Mucosa of rectum (tissue), 2 donors: Measurements from ENCODE around the gene FILIP1L.

Source experiments
- H3K27ac ChIP-seq, 2 donors: one replicate each; pipeline ENCODE4 v1.7.0; 2013; ENCODE audit warnings: inconsistent platforms in 2 of 2, low read depth in 2 of 2, low read length in 2 of 2
- H3K27me3 ChIP-seq, 2 donors: one replicate each; pipeline ENCODE4 v1.7.0; 2013; ENCODE audit warnings: low read length in 2 of 2; ENCODE audit not compliant: control insufficient read depth in 2 of 2, insufficient read depth in 2 of 2
- H3K36me3 ChIP-seq, 2 donors: one replicate each; pipeline ENCODE4 v1.7.0; 2013; ENCODE audit warnings: low read length in 2 of 2; ENCODE audit not compliant: control insufficient read depth in 2 of 2, insufficient read depth in 2 of 2
- H3K4me1 ChIP-seq, 2 donors: one replicate each; pipeline ENCODE4 v1.7.0; 2013; ENCODE audit warnings: low read length in 2 of 2, mild to moderate bottlenecking in 1 of 2; ENCODE audit not compliant: control insufficient read depth in 2 of 2, insufficient read depth in 2 of 2
- H3K4me3 ChIP-seq, 2 donors: one replicate each; pipeline ENCODE4 v1.7.0; 2013; ENCODE audit warnings: low read length in 2 of 2
- H3K9ac ChIP-seq, 2 donors: one replicate each; pipeline ENCODE4 v1.7.0; 2013; ENCODE audit warnings: low read length in 2 of 2, low read depth in 1 of 2, mild to moderate bottlenecking in 1 of 2
- H3K9me3 ChIP-seq, 2 donors: one replicate each; pipeline ENCODE4 v1.7.0; 2013; ENCODE audit warnings: low read length in 2 of 2; ENCODE audit not compliant: control insufficient read depth in 2 of 2
- donor health status: healthy.
- donor health status: Normal muscosa, but diverticular disease.

Gene FILIP1L

DNA sequence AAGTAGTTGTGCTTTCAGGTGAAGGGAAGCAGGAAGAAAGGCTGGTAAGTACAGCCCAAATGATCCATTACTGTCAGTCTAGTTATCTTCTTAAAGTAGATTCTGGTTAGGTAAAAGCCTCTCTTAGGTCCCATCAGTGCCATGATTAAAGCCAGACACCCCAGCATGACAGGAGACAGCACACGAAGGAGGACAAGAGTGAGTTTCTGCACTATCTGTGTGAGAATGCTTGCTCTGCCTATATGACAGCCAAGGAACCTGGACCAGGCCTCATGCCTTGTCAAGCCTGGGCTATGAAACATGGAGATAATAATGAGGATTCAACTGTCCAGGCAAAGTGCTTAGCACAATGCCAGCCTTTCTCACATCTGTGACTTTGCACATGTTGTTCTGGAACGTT is 13.5 kb upstream of the FILIP1L start:
- Histone ChIP-seq H3K4me1 (no peaks in the 10 kb centered on the region), H3K27me3 (no peaks in the 10 kb centered on the region), H3K36me3 (no peaks in the 10 kb centered on the region), H3K9me3 (no peaks in the 10 kb centered on the region), H3K9ac (no peak overlapping the region), H3K4me3 (no peak overlapping the region), H3K27ac (no peak overlapping the region)

DNA sequence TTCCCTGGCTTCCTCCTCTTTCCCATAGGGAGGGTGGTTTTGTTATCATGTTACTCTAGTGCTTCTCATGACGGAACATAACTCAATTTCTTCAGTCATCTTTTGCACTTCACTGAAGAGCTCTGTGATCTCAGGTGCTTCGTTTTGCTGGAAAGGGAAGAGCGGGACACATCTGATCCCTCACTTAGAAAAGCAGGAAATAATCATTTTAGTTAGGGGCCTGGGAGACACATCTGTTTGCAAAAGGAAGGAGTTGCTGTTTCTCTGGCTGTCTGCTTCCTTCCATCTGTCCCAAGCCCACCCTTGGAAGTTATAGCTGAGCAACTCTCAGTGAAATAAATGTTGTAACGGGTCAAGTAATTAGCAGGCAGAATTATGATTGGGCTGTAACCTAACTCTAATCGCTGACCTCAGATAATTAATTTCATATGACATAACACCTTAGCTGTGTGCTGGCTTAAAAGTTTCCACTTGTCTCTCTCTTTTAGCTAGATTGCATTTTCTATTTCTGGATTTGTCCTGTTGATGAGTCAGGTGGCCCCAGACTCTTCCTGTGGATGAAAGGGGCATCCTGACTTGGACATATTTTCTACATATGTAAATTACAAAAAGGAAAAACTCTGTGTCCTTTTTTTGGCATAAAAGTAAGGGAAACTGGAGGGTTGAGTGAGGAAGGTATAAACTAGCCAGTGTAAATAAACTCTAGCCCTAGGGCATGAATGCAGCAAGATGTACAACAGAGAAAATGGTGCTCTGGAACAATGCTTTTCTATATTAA is 11.0 kb upstream of the FILIP1L start:
- Histone ChIP-seq H3K27ac (no peak overlapping the region), H3K4me3 (no peak overlapping the region), H3K9ac (no peak overlapping the region), H3K27me3 (no peaks in the 10 kb centered on the region), H3K36me3 (no peaks in the 10 kb centered on the region), H3K4me1 (no peaks in the 10 kb centered on the region), H3K9me3 (no peaks in the 10 kb centered on the region)

DNA sequence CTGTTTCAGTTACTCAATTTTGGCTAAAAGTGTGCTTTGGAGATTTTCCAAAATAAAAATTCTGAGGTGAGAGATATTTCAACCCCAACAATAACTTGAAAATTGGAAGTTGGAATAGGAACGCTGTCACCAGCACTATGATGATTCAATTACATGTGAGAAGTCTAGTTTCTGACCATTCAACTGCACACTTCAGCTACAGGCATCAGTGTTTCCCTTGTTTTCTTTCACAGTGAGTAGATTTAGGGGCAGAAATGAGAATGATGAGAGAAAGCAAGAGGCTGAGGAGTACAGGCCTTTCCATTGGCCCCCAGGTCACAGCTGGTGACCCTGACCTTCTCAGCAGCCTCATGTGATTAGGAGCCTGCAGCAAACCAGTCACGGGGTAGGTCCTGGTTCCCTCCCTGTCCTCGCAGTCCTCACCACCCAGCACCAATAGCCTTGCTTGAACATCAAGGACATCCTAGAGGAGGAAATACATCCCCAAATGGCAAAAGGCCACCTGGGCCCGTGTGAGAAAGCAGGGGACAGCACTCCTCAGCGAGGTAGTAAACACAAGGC is 10.0 kb upstream of the FILIP1L start:
- Histone ChIP-seq H3K4me3 (no peak overlapping the region), H3K9me3 (no peaks in the 10 kb centered on the region), H3K27ac (no peak overlapping the region), H3K4me1 (no peaks in the 10 kb centered on the region), H3K9ac (no peak overlapping the region), H3K27me3 (no peaks in the 10 kb centered on the region), H3K36me3 (no peaks in the 10 kb centered on the region)

DNA sequence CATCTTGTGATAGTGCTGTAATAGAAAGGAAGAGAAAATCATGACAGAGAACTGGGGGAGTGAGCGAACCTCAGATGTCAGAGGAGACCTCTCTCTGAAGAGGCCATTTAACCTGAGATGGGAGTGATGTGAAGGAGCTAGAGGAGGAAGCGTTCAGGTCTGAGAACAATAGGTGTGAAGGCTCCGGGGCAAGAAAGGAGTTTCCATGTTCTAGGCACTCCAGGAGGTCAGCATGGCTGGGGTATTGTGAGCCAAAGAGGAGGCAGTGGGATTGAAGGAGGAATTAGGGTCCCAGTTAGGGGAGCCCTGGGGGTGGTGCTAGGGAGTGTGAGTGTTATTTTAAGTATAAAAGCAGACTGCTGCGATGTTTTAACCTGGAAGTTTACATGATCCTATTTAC is 8.8 kb upstream of the FILIP1L start:
- Histone ChIP-seq H3K4me3 (no peak overlapping the region), H3K9me3 (no peaks in the 10 kb centered on the region), H3K4me1 (no peaks in the 10 kb centered on the region), H3K27ac (no peak overlapping the region), H3K27me3 (no peaks in the 10 kb centered on the region), H3K9ac (no peak overlapping the region), H3K36me3 (no peaks in the 10 kb centered on the region)

DNA sequence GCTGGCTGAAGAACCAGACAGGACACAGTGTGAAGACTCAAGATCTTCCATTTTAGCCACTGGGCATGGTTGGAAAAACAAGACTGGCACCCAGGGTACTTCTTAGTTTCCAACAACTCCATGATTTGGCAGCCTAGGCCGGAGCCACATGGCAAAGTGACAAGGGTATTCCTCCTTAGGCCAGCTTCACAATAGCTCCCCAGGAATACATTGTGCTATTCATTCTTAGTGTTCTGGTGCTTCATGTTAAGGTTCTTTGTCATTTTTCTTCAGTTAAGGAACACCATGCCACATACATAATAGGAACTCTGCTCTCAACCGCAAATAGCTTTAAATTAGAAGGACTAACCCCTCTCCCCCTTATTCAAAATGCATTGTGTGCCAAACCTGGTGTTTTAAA is 8.0 kb upstream of the FILIP1L start:
- Histone ChIP-seq H3K27ac (no peak overlapping the region), H3K4me3 (no peak overlapping the region), H3K9ac (no peak overlapping the region), H3K36me3 (no peaks in the 10 kb centered on the region), H3K4me1 (no peaks in the 10 kb centered on the region), H3K27me3 (no peaks in the 10 kb centered on the region), H3K9me3 (no peaks in the 10 kb centered on the region)

DNA sequence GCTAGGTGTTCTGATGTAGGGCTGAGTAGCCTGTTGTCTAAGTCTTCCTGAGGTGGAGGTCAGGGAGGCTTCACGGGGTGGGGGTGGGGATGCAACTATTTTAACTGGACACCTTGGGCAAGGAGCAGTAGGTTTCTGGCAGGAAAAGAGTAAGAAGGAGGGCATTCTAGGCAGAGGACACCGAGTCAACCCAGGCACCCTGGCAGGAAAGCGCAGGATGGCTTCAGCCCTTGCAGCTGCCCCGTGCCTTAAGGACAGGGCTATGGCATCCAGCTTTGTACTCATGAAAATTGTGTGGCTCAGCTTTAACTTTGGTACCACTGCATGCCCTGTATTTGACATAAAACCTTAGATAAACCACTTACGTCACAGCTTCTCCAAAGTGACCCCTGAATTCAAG is 6.4 kb upstream of the FILIP1L start:
- Histone ChIP-seq H3K9ac (no peak overlapping the region), H3K9me3 (no peaks in the 10 kb centered on the region), H3K27me3 (no peaks in the 10 kb centered on the region), H3K4me1 (no peaks in the 10 kb centered on the region), H3K4me3 (no peak overlapping the region), H3K27ac (no peak overlapping the region), H3K36me3 (no peaks in the 10 kb centered on the region)

DNA sequence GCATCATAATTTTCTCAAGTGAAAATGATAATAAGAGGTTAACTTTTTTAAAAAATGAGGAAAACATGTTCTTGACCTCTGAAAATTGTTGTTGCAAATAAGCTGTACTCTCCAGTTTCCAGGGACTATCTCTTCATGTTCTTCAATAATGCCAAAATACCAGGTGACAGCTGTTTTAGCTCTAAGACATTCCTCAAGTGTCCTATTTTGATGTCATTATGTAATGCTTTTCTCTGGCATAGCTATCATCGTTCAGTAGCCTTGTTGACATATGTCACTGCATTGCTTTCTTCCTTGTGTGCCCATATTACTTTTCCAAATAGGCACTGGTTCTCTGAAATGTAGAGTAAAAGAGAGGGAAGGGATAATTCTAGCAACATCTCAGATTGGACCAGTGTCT is 5.7 kb upstream of the FILIP1L start:
- Histone ChIP-seq H3K4me1 (no peaks in the 10 kb centered on the region), H3K27me3 (no peaks in the 10 kb centered on the region), H3K4me3 (no peak overlapping the region), H3K9ac (no peak overlapping the region), H3K9me3 (no peaks in the 10 kb centered on the region), H3K36me3 (no peaks in the 10 kb centered on the region), H3K27ac (no peak overlapping the region)

DNA sequence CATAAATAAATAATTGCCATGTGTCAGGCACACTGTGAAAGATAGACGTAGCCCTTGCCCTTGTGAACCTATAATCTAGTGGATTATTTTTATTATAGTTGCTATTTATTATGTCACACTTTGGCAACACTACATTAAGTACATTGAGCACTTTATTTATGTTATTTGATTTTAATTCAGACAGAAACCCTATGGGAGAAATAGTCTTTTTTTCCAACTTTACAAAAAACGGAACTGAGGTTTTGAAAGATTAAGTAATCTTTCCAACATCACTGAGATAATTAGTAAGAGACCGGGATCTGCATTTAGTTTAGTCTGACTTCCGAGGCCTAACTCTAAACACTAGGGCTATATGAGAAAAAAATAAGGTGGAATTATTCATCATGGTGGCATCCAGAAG is 2.8 kb upstream of the FILIP1L start:
- no peak overlapping the region for H3K27ac ChIP-seq
- H3K27me3 ChIP-seq = no peaks in the 10 kb centered on the region
- no peak overlapping the region for H3K9ac ChIP-seq
- no peaks in the 10 kb centered on the region for H3K36me3 ChIP-seq
- H3K9me3 ChIP-seq = no peaks in the 10 kb centered on the region
- no peak overlapping the region for H3K4me3 ChIP-seq
- no peaks in the 10 kb centered on the region for H3K4me1 ChIP-seq

DNA sequence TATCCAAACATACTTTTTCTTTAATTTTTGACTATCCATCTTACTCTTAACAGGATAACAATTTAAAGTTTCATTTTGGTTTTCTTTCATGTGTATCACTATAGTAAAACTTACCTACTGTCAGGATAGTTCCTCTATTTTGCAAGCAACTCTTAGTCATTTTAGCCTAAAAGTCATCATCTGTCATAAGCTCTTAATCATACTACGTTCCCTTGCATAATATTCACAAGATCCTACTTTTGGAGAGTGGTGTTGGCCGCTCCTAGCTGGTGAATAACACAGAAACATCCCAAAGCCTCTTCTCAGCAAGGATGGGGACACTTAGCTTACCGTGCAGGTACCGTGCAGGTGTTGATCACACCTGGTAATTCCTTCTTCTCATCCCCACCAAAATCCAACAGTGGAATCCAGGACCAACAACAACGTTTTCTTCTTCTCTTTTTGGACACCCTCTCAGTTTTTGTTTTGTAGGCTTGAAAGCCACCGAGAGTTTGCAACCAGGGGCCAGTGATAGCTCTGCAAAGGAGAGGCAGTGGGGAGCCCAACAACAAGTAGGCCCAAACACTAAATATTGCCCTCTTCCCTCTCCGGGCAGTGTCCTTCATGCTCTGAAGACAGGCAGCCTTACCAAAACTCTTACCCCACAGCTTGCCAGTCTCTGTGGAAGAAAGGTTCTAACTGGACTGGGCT is 433 bp downstream of the FILIP1L start:
- Histone ChIP-seq H3K9ac (no peak overlapping the region), H3K27ac (no peak overlapping the region), H3K4me1 (no peaks in the 10 kb centered on the region), H3K27me3 (no peaks in the 10 kb centered on the region), H3K9me3 (no peaks in the 10 kb centered on the region), H3K4me3 (no peak overlapping the region), H3K36me3 (no peaks in the 10 kb centered on the region)

DNA sequence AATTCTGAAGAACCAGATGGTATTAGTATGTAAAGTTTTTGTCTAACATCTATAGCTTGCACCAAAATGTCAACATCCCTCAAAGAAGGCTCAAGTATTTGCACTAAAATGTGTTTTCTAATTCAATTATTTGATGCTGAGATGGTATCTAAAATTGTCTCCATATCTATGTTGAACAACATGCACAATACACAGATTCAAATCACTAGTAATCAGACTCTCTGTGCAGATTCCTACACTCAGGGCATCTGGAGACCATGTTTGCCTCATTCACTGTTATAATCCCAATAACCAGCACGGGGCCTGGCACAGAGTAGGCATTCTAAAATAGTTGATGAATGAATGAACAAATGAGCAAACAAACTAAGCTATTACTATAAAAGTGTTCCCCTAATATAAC is 2.6 kb downstream of the FILIP1L start:
- Histone ChIP-seq H3K4me3 (no peak overlapping the region), H3K4me1 (peaks cover 0 to 5% of the 10 kb centered on the region in 2 donors), H3K9ac (no peak overlapping the region), H3K9me3 (no peaks in the 10 kb centered on the region), H3K27me3 (no peaks in the 10 kb centered on the region), H3K36me3 (no peaks in the 10 kb centered on the region), H3K27ac (no peak overlapping the region)
